Memory B cell (primary cell): ENCODE results near the gene DENR.
"Not testable (repeated sequence)": the region's sequence is repeated elsewhere in the genome, so short reads cannot be mapped to it uniquely, and the experiment has no call there.

ENCODE experiments used
- ATAC-seq: fragments of 150-1000 bp; cut with Tn5 transposase; 2 replicates; pipeline ENCODE4 v1.10.0; 2021; ENCODE audit warnings: low read depth, mild to moderate bottlenecking, moderate library complexity
- DNase-seq, 2 donors: peaks; one replicate each; pipeline ENCODE4 v3.0.0; 2022; ENCODE audit warnings: low spot score in 2 of 2
- H3K27ac Mint-ChIP-seq: one replicate; pipeline ENCODE4 v1.8.0; 2022; ENCODE audit warnings: mild to moderate bottlenecking, moderate library complexity, mixed read lengths
- H3K27me3 Mint-ChIP-seq: one replicate; pipeline ENCODE4 v1.8.0; 2022; ENCODE audit warnings: mixed read lengths
- H3K36me3 Mint-ChIP-seq: one replicate; pipeline ENCODE4 v1.8.0; 2022; ENCODE audit warnings: mild to moderate bottlenecking, mixed read lengths
- H3K4me1 Mint-ChIP-seq: one replicate; pipeline ENCODE4 v1.8.0; 2022; ENCODE audit warnings: mixed read lengths
- H3K4me3 Mint-ChIP-seq: one replicate; pipeline ENCODE4 v1.8.0; 2022; ENCODE audit warnings: mild to moderate bottlenecking, moderate library complexity, mixed read lengths
- H3K9me3 Mint-ChIP-seq: one replicate; pipeline ENCODE4 v1.8.0; 2022; ENCODE audit warnings: mixed read lengths

The DENR gene

DNA sequence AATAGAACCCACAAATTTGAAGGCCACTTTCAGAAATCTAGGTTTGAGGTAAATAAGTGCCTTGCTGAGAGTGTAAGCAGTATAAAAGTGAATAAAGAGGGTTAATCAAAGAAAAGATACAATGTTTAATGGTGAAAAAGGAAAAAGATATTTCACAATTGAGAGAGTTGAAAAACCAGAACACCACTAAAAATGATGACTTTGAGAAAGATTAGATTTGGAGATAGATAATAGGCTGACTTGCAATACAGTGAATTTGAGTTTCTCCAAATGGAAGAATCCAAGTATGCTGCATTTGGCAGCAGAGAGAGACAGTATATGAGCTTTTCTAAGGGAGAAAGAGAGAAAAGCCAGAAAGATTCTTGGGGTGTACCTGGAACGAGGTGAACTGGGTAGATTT is 2.2 kb downstream of the DENR start:
- Mint-ChIP-seq H3K36me3 (peaks cover 26% of the 10 kb centered on the region), H3K4me3 (no peak overlapping the region)
- no peak for DNase-seq

DNA sequence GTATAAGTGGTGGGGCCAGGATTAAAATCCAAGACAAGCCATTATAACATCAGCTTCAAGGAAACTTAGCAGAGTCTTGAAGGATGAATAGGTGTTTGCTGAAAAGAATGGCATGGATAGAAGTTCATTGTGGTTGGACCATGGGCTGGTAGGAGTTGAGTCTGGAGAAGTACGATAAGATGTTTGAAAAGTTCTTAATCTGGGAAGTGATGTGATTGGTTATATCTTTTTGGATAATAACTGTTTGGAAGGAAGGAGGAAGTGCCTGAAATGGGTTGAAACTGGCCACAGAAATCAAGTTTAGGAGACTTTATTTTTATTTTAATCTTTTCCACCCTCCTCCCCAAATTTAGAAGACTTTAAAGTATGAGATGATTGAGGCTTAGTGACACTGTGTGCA is 4.9 kb downstream of the DENR start:
- DNase-seq, result no peak
- Mint-ChIP-seq H3K9me3 (no peaks in the 10 kb centered on the region), H3K27ac (no peak overlapping the region), H3K27me3 (no peaks in the 10 kb centered on the region), H3K4me3 (no peak overlapping the region), H3K36me3 (peaks cover 26% of the 10 kb centered on the region), H3K4me1 (peaks cover 28% of the 10 kb centered on the region)
- ATAC-seq, result no peak

More for the DNA sequence above, 2.2 kb downstream of the DENR start:
- no peak for ATAC-seq
- peaks cover 46% of the 10 kb centered on the region for H3K4me1 Mint-ChIP-seq
- no peaks in the 10 kb centered on the region for H3K27me3 Mint-ChIP-seq
- H3K9me3 Mint-ChIP-seq, result no peaks in the 10 kb centered on the region
- H3K27ac Mint-ChIP-seq, result no peak overlapping the region

GRCh38 chr12:122785503-122785902 is 32.9 kb downstream of the DENR start:
- no peaks in the 10 kb centered on the region for H3K4me1 Mint-ChIP-seq
- H3K27ac Mint-ChIP-seq, result no peak overlapping the region

GRCh38 chr12:122788387-122788786 is 35.8 kb downstream of the DENR start:
- Mint-ChIP-seq H3K4me3 (no peak overlapping the region), H3K9me3 (no peaks in the 10 kb centered on the region), H3K36me3 (peaks cover 2% of the 10 kb centered on the region), H3K27ac (no peak overlapping the region), H3K4me1 (no peaks in the 10 kb centered on the region), H3K27me3 (no peaks in the 10 kb centered on the region)
- no peak for ATAC-seq
- no peak for DNase-seq

More at GRCh38 chr12:122785503-122785902, 32.9 kb downstream of the DENR start:
- no peaks in the 10 kb centered on the region for H3K27me3 Mint-ChIP-seq
- H3K4me3 Mint-ChIP-seq, result no peak overlapping the region
- H3K9me3 Mint-ChIP-seq, result no peaks in the 10 kb centered on the region
- DNase-seq (no peak), ATAC-seq (peak; percentile 53)
- no peaks in the 10 kb centered on the region for H3K36me3 Mint-ChIP-seq

- H3K36me3 Mint-ChIP-seq, result peaks cover 2% of the 10 kb centered on the region
- no peaks in the 10 kb centered on the region for H3K9me3 Mint-ChIP-seq
- no peak overlapping the region for H3K4me3 Mint-ChIP-seq
- peaks cover 4% of the 10 kb centered on the region for H3K4me1 Mint-ChIP-seq
- ATAC-seq, result no peak
- H3K27me3 Mint-ChIP-seq, result no peaks in the 10 kb centered on the region
- no peak for DNase-seq
- no peak overlapping the region for H3K27ac Mint-ChIP-seq
Measured at GRCh38 chr12:122789637-122790036, 37.0 kb downstream of the DENR start.

DNA sequence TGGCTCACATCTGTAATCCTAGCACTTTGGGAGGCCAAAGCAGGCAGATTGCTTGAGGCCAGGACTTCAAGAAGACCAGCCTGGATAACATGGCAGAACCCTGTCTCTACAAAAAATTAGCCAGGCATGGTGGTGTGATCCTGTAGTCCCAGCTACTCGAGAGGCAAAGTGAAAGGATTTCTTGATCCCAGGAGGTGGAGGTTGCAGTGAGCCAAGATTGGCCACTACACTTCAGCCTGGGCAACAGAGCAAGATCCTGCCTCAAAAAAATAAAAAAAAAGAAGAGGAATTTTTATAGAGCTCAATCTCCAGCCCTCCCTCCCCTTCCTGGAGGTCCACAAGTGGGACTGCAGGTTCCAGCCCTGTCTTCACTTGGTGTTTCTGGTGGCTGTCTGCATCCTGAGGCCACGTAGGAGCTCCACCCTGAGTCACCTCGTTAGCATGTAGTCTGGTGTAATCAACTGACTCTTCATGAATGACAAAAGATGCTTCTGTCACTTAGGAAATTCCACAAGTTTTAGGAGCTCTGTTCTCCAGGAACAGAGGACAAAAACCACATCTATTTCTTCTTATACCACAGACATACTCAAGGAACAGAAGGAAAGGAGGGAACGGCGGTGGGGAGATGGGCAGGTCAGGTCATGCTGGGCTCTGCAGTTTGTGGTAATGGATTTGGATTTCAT is 37.9 kb downstream of the DENR start:
- Mint-ChIP-seq H3K27ac (no peak overlapping the region), H3K27me3 (no peaks in the 10 kb centered on the region), H3K9me3 (no peaks in the 10 kb centered on the region), H3K36me3 (peaks cover 2% of the 10 kb centered on the region), H3K4me1 (peaks cover 4% of the 10 kb centered on the region), H3K4me3 (no peak overlapping the region)
- DNase-seq (no peak), ATAC-seq (no peak)

GRCh38 chr12:122793685-122794106 is 41.1 kb downstream of the DENR start:
- peak; percentile 22 to 59 for DNase-seq
- no peak overlapping the region for H3K27ac Mint-ChIP-seq
- no peaks in the 10 kb centered on the region for H3K27me3 Mint-ChIP-seq
- peaks cover 4% of the 10 kb centered on the region for H3K4me1 Mint-ChIP-seq
- H3K4me3 Mint-ChIP-seq, result no peak overlapping the region
- no peaks in the 10 kb centered on the region for H3K9me3 Mint-ChIP-seq
- H3K36me3 Mint-ChIP-seq, result peaks cover 2% of the 10 kb centered on the region
- peak; percentile 80 for ATAC-seq

DNA sequence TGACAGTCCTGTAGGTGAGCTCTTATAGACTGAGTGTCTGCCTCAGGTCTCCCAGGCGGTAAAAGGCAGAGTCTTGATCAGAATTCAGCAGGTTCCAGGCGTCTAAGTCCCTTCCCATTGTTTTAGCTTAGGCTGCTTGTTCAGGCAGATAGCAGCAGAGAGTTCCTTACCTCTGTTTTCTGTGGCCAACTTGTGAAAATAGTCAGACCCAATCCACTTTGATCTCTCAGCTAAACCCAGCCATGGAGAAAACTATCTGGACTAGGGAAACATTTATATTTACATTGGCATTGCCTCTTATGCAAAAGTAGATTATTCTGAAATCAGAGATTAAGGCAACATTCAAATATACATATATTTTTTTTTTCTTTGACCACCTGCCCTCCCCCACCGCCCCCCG is 43.2 kb downstream of the DENR start:
- ATAC-seq (no peak), DNase-seq (no peak)
- Mint-ChIP-seq H3K36me3 (peaks cover under 1% of the 10 kb centered on the region), H3K27me3 (no peaks in the 10 kb centered on the region), H3K9me3 (no peaks in the 10 kb centered on the region), H3K27ac (no peak overlapping the region), H3K4me1 (peaks cover 4% of the 10 kb centered on the region), H3K4me3 (no peak overlapping the region)

DNA sequence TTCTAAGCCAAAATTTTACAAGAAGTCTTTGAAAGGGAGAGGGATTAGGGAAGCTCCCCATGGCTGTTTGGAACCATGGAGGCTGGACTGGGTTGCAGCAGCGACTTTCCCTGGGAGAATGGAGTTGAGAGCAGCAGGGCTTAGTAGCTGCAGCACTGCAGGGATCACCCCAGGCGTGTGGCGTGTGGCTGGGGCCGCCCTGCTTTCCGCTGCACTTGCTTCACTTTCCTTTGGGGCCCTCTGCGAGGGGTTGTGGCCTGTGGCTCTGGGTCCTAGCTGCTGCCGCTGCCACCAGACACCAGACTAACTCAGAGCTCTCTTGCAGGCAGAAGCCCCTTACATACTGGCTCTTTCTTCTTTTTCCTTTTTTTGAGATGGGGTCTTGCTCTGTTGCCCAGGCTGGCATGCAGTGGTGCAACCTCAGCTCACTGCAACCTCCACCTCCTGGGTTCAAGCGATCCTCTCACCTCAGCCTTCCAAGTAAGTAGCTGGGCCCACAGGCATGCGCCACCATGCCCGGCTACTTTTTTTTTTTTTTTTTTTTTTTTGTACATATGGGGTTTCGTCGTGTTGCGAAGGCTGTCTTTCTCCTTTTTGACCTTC is 47.1 kb downstream of the DENR start:
- no peak for DNase-seq
- Mint-ChIP-seq H3K4me1 (no peaks in the 10 kb centered on the region), H3K36me3 (no peaks in the 10 kb centered on the region), H3K4me3 (no peak overlapping the region), H3K27me3 (no peaks in the 10 kb centered on the region), H3K27ac (no peak overlapping the region), H3K9me3 (no peaks in the 10 kb centered on the region)
- ATAC-seq, result no peak

GRCh38 chr12:122803937-122804336 is 51.3 kb downstream of the DENR start:
- no peak overlapping the region for H3K4me3 Mint-ChIP-seq
- no peak overlapping the region for H3K27ac Mint-ChIP-seq
- no peaks in the 10 kb centered on the region for H3K36me3 Mint-ChIP-seq
- no peak for ATAC-seq
- DNase-seq, result no peak
- no peaks in the 10 kb centered on the region for H3K27me3 Mint-ChIP-seq
- H3K9me3 Mint-ChIP-seq, result no peaks in the 10 kb centered on the region
- H3K4me1 Mint-ChIP-seq, result peaks cover 3% of the 10 kb centered on the region

DNA sequence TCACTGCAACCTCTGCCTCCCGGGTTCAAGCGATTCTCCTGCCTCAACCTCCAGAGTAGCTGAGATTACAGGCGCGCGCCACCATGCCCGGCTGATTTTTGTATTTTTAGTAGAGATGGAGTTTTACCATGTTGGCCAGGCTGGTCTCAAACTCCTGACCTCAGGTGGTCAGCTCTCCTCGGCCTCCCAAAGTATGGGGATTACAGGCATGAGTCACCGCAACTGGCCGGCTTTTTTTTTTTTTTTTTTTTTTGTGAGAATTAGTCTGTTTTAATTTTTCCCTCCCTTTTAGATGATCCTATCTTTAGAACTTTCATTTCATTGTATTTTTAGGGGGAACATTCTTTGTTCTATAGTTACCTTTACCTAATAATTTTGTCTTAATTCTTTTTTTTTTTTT is 52.3 kb downstream of the DENR start:
- H3K36me3 Mint-ChIP-seq, H3K27me3 Mint-ChIP-seq, ATAC-seq, H3K4me3 Mint-ChIP-seq, H3K27ac Mint-ChIP-seq, H3K4me1 Mint-ChIP-seq, H3K9me3 Mint-ChIP-seq, DNase-seq: not testable (repeated sequence)

DNA sequence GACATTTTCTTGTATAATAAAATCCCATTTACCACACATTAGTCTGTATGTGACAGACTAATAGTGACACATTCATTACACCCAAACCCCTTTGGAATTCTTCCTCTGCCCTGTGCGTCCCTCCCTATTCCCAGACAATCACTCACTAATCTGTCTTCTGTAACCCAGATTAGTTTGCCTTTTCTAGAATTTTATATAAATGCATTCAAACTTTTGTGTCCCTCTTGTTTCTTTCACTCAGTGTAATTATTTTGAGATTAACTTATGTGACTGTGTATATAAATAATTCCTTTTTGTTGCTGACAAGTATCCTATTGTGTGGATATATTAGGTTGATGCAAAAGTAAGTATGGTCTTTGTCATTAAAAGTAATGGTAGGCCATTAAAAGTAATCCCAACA is 55.0 kb downstream of the DENR start:
- H3K9me3 Mint-ChIP-seq, result no peaks in the 10 kb centered on the region
- H3K27ac Mint-ChIP-seq, result no peak overlapping the region
- no peak overlapping the region for H3K4me3 Mint-ChIP-seq
- H3K36me3 Mint-ChIP-seq, result no peaks in the 10 kb centered on the region
- H3K27me3 Mint-ChIP-seq, result no peaks in the 10 kb centered on the region
- ATAC-seq, result no peak
- no peak for DNase-seq
- H3K4me1 Mint-ChIP-seq, result peaks cover 9% of the 10 kb centered on the region

GRCh38 chr12:122811777-122812176 is 59.2 kb downstream of the DENR start:
- no peak for ATAC-seq
- DNase-seq, result no peak
- Mint-ChIP-seq H3K9me3 (no peaks in the 10 kb centered on the region), H3K36me3 (no peaks in the 10 kb centered on the region), H3K27ac (no peak overlapping the region), H3K4me1 (peaks cover 28% of the 10 kb centered on the region), H3K4me3 (no peak overlapping the region), H3K27me3 (no peaks in the 10 kb centered on the region)

- peak overlapping the region; percentile 53 for H3K27ac Mint-ChIP-seq
- peak; percentile 98 for ATAC-seq
- peak; percentile 55 to 72 for DNase-seq
- H3K27me3 Mint-ChIP-seq, result no peaks in the 10 kb centered on the region
- H3K36me3 Mint-ChIP-seq, result no peaks in the 10 kb centered on the region
- peak overlapping the region; percentile 74 for H3K4me3 Mint-ChIP-seq
- peaks cover 31% of the 10 kb centered on the region for H3K4me1 Mint-ChIP-seq
- H3K9me3 Mint-ChIP-seq, result no peaks in the 10 kb centered on the region
Measured at GRCh38 chr12:122813310-122813713, 60.7 kb downstream of the DENR start.
